Stimulated activated CD4-positive, alpha-beta T cell treated with anti-CD3 and anti-CD28 coated beads, Interleukin-15, amount 100 ng/mL, for 1 hour (primary cell): Measurements from ENCODE around the gene TBC1D2B.

Experiments
- DNase-seq, 2 donors: peaks; one replicate each; pipeline ENCODE4 v3.0.0-alpha.2; 2020; ENCODE audit warnings: low read depth in 1 of 2, low spot score in 1 of 2

The TBC1D2B gene

DNA sequence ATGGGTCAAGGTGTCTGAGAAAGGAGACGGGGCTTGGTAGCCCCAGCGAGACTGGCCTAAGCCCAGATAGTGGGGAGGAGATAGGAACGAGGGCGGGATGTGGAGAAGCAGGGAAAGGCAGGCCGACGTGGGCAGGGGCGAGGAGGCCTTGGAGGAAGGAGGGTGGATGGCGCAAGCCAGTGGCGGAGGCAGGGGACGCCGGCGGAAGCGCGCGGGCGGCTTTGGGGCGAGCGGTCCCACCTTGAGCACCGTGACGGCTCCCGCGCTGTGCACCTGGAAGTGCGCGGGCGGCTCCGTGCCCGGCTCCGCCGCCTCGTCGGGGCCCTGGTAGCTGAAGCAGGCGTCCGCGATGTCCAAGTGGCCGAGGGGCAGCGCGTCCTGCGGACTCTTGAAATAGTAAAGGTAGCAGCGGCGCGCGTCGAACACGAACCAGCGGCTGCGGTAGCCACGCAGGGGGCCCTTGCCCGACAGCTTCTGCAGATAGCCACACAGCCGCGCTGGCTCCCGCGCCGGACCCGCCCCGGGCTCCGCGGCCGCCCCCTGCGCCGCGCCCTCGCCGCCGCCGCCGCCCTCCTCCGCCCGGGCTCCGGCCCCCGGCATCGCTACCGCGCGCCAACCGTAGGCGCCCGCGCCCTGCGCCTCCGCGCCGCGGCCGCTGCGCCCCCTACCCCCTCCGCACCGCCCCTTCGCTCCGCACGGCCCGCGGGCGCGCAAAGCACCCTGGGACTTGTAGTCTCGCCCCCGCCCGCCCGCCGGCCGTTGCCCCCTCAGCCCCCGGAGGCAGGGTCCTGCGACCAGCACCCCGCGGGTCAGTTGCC is at the start of gene TBC1D2B:
Gene TBC1D2B, minus strand, starts transcription at position 659 of the 818 bp plus-strand sequence. Its CDS starts 59 bp downstream, at position 600.
- peak; percentile 46 to 69 for DNase-seq

DNA sequence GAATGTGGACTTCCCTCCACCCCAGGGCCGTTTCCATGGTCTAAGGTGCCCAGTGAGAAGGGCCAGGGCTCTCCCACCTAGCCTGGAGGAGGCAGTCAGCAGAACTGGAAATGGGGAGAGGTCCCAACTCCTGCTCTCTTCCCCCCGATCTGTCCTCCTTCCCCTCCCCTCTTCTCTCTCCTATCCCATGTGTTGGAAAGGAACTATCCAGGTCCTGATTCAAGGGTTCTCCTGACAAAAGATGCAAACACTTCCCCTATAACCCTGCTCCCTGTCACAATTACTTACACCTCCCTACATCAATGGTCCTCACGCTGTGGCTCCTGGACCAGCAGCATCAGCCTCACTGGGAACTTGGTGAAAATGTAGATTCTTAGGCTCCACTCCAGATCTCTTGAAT is 47.8 kb upstream of the TBC1D2B start:
- DNase-seq, result no peak

DNA sequence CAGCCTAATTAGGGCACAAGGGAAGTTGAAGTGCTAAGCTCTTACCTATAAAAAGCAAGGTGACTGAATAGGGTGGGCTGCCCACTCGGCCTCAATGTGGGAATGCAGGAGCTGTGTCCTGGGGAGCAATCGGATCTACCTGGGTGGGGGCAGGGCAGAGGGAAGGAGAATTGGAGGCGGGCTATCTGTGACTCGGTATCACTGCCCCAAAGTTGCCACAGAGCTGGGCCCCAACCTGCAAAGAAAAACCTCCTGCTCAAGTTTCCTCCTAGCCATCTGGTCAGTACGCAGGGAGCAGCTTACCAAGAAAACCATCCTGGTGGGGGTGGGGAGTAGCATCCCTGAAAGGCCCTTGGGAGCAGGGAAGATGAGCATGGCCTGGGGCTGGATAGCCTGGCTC is 43.0 kb upstream of the TBC1D2B start:
- no peak for DNase-seq

DNA sequence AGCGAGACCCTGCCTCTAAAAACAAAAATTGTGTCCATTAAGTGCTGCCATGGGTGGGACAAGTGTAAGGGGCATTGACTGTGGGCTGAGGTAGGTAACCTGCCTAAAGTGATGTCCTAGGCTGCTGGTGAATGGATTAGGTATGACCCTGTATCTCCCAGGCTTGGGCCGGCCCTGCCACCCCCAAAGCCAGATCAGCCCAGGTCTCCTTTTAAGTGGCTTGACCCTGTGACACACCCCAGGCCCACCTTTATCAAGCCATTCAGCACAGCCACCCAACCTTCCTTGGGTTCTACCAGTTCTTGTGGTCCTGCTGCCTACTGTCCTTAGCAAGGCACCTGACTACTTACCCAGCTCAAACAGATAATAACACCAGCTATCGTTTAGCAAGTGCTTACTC is 35.0 kb upstream of the TBC1D2B start:
- no peak for DNase-seq

DNA sequence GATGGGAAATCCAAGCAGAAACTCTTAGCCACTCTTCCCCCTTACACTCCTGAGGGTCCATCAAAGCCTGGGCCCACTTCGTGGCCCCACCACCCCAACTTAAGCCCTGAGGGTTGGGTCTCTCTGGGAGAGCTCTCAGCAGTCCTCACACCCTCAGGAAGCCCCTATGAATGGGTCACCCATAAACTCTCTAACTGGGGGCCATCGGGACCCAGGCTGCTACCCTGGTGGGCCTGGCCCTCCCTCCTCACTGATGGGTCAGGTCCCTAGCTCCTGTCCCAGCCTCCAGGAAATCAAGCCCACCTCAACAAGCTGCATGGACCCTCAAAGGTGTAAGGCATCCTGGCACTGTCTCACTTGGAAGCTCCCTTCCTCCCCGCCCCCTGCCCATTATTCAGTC is 34.3 kb upstream of the TBC1D2B start:
- DNase-seq, result no peak

DNA sequence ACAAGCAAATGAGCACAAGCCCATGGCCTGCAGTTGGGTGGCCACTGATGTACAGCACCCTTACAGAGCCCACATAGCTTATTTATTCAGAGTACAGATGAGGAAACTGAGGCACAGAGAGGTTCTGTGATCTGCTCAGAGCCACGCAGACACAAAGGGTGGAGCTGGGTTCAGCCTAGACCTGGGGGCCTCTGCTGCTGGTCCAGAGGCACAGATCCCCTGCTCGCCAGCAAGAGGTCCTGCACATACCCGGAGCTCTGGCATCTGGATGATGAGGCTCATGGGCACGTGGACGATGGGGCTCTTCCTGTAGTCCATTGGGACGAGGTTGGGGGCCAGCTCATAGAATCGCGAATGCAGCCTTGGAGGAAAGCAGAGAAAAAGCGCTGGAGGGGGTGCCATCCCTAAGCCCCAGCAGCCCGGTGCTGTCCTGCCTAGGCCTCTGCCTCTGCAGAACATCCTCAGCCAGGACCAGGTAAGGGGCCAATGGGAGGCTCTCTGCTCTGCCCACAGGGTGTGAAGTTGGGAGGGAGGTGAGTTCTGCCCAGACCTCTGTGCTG is 33.5 kb upstream of the TBC1D2B start:
- no peak for DNase-seq

DNA sequence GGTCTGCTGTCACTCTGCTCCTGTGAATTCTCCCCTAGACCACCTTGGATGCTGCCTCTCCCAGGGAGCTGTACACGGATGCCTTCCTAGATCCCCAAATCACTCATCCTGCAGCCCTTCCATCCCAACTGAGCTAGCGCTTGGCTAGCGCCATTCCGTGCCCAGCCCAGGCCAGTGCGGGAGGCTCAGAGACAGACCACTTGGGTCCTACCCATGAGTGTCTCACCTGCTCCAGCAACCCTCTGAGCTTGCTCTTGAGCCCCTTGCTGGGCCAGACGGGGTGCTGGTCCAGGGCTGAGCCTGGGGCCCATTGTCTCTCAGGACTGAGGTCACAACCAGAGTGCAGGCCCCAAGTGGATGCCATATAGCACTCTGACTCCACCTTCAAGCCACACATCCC is 32.6 kb upstream of the TBC1D2B start:
- DNase-seq, result no peak

DNA sequence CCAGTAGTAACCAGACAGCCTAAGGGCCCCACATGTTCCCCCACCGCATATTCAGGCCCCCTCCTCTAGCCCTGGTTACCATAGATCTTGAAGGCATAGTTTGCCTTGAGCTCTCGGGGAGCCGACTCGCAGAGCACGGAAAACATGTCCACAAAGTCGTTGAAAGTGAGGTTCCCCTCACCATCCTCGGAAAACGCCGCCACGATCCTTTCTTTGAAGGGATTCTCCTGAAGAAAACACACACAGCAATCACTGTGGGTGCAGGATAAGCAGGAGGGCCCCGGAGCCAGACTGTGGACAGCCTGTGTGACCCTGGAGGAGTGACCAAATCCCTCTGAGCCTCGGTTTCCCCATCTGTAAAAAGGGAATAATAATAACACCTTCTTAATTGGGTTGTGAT is 31.6 kb upstream of the TBC1D2B start:
- no peak for DNase-seq

DNA sequence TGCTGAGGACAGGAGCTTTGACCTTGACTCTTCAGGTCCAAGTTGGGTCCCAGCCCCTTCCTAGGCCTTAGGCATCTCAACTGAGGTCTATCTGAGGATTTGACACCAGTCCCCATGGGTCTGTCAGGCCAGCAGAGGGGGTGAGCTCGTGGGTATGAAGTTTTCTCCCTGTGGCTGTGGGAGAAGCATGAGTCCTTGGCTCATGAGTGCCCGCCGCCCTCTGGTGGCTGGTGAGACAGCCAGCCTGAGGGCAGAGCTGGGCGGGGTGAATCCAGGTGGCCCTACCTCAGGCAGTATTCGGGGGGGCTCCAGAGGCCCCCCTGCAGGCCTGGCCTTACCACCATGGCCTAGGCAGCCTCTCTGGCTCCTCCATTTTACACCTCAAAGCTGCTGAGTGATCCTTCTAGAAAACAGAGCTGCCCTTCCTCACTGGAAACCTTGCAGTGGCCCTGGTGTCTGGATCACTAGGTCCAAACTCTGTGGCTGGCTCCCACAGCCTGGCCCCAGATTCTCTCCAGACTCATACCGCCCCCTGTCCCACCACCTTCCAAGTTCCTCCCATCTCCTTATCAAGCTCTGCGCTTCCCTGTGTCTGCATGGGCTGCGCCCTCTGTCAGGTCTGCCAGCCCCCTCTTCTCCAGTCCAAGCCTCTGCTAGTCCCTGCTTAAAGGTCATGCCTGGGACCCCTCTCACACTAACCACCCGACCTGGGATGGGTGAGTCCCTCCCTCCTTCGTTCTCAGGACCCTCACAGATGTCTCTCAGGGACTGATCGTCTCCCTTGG is 31.0 kb upstream of the TBC1D2B start:
- peak; percentile 68 to 73 for DNase-seq

DNA sequence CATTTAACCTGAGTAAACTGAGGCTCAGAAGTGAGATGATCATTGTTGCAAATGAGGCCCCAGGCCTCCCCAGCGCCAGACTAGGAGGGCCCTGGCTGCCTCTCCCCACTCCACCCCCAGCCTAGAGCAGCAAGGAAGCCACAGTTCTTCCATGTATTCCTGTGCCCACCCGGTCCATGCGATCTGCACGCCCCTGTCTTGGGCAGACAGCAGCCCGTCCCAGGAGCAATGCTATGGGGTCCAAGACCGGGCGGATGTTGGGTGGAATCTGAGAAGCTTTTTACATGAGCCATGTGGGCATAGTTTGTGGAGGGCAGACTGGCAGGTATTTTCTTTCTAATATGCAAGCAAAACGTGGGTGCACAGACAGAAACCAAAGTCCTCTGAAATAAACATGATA is 30.0 kb upstream of the TBC1D2B start:
- DNase-seq, result no peak

DNA sequence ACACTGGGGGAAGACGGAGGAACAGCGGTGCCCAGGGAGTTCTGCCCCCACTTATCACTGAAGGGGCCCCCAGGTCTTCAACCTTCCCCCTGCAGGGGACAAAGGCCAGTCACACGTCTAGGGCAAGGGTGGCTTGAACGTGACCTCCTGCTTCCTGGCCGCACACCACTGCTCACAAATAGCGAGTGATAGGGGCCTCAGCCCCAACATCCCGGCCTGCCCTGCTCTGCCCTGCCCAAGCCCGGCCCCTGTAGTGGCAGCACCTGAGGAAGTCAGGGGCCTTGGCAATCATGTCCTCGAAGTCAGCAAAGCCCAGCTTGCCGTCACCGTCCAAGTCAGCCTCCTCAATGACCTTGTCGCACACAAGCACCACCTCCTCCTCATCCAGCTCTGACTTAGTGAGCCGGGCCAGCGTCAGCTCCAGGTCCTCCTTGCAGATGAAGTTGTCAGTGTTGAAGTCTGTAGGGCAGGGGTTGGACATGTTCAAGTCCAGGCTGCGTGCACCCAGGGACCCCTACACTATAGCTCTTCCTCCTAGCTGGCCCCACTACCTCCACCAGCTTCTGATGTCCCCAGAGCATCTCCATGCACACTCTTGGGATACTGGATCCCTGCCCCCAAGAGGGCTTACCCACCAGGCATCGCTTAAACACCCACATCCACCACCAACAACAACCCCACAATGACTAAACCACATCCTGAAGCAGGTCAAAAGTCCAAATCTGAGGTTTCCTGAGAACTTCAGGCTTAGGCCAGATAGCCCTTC is 28.1 kb upstream of the TBC1D2B start:
- no peak for DNase-seq

DNA sequence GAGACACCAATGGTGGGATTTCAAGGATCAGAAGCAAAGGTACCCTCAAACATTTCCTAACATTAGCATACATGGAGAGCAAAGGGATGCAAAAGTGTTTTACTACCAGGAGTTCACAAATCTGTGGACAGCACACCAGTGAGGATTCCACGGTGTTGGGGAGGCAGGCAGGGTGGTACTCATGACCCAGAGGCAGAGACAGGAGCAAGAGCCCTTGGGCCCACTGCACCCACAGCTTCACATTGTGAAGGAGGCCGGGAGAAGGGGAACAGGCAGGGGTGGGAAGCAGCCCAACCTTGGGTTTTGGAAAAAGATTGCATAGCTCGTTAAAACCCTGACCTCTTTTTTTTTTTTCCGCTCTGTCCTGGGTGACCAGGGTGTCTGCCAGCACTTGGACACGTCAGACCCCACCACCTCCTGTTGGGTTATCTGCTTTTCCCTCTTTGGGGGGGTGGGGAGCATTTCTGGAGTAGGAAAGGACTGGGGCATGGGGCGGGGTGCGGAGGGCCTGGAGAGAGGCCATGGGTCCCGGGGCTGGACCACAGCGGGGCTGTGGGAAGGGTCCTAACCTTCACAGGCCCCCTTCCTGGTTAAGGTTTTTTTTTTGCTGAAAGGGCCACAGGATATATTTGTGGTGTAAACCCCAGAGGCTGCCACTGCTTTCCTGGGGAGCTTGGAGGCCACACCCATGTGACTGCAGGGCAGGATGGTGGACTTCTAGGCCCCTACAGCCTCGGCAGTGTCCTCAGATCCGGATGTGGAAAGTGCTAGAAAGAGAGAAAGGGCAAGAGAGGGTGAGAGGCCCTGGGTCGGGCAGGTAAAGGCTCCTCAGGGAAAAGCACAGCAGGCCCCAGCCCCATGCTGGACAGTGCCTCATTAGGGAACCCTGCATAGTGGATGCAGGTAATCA is 27.3 kb upstream of the TBC1D2B start:
- DNase-seq, result no peak

DNA sequence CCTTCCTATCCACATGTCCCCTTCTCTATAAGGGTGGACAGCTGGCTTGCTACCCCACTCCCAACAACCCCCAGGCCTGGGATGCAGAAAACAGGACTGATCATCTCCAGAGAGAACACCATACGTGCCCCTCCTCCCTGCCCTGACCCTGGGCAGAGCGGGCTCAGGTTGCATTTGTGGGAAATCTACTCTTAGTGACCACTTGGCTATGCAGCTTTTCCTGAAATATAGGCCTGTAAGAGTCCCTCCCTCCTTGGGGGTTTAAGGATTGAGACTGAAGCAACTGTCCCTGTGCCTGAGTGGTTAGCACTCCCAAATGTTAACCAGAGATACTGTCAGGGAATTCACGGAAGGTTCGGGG is 26.6 kb upstream of the TBC1D2B start:
- DNase-seq, result no peak

DNA sequence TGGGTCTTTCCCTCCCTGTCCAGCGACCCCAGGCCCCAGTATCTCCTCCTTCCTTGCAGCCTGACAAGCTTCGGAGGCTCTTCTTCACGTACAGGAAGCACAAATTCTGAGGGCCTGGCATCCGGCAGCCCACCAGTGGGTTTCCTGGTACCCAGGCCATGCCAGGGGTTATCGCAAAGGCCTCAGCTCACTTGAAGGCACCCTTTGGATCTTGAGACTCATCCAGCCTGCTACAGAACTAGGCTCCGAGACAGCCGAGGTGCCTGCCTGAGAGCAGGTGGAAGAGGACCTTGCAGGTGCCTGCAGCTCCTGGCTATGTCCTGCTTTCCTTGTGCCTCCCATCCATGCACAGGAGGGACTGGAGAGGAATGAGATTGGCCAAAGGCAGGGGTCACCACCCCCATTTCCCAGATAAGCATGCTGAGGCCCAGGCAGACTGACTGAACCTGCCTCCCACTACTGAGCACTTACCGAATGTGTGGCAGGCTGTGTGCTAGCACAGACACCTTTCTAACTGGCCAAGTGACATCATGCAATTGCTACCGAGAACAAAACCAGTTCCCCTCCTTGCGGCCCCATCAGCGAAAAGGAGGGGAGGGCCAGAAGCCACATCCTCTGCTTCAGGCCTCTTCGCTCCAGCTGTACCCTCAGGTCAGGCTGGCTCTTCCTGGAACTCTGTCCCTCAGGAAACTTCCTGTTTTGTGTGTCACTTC is 26.1 kb upstream of the TBC1D2B start:
- peak in 1 of 2 donors; percentile 24 for DNase-seq

DNA sequence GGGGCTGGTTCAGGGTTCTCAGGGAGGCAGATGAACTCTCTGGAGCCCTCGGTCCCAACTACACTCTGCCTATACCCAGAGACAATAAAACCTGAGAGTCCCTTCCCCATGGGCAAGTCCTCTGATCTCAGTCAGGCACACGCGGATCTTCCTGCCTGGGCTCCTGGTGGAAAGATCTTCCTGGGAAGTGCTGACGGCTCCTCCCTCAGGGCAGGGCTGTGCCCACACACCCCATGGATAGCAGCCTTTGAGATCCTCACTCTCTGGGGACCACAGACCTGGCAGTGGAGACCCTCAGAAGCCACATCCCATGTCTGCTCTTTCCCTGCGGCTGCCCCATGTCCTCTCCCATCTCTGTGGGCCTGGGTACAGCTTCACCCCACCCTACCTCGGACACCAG is 25.2 kb upstream of the TBC1D2B start:
- no peak for DNase-seq

DNA sequence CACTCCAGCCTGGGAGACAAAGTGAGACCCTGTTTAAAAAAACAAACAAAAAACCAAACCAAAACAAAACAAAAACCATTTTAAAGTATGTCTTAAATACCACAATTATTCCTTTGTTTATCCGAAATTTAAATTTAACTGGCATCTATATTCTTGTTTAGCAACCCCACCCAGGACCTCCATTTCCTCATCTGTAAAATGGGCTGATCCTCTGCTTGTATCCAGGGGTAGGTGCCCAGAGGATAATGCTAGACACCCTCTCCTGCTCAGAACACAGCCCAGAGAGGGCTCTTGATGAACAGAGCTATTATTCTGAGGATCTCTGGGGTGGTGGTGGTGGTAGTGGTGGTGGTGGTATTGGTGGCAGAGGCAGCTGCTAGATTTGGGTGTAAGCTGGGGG is 24.7 kb upstream of the TBC1D2B start:
- no peak for DNase-seq

DNA sequence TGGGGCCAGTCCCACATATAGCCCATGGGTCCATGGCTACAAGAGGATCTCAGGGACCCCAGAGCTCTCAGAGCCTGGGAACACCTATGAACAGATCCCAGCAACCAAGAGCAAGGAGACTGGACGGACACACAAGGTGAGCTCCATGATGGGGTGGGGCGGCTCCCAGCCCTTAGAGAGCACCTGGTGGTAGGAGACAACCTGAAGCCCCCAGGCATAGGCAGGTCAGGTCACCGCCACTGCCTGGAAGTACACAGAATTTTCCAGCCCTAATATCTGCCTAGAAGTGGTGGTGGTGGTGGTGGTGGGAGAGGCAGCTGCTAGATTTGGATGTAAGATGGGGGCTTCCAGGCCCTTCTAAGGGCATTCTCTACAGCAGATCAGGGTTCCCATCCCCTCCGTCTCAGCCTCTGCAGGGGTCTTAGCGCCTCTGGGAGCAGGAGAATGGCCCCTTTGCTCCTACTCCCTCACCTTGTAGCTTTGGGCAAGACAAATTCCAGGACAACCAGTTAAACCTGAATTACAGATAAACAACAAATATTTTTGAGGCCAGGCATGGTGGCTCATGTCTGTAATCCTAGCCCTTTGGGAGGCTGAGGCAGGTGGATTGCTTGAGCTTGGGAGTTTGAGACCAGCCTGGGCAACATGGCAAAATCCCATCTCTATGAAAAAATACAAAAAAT is 24.1 kb upstream of the TBC1D2B start:
- no peak for DNase-seq

DNA sequence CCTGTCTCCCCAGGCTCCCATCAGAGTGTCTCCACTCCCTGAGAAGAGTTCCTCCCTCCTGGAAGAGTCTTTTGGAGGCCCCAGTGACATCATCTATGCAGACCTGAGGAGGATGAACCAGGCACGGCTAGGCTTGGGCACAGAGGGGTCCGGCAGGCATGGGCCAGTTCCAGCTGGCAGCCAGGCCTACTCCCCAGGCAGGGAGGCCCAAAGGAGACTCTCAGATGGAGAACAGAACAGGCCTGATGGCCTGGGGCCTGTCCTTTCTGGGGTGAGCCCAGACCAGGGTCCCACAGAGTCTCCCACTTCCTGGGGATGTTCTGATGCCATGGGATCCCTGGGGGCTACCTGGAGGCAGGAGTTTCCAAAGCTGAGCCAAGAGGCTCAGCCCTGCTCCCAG is 23.4 kb upstream of the TBC1D2B start:
- DNase-seq, result no peak

DNA sequence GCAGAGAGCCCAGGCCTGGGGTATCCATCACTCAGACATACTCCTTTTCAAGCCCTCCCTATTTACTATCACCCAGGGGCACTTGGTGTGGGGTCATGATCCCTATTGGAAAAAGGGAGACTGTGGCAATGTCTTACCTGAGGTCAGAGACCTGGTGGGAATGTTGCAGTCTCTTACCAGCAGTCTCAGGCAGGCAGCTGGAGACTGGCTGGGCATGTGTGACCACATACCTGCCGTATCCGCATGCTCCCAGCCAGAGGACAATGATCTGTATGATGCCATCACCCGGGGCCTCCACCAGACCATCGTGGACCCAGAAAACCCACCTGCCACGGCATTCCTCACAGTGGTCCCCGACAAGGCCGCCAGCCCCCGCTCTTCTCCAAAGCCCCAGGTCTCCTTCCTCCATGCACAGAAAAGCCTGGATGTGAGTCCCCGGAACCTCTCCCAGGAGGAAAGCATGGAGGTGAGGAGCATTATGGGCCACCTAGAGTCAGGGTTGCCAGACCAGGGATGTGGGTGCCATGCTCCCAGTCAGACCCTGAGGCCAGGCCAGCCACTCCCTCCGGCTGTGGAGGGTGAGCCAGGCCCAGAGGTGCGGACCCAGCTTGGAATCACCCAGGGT is 20.7 kb upstream of the TBC1D2B start:
- no peak for DNase-seq
